GM12878 (cell line): ENCODE data around the gene CLCNKB. TPM values are rescaled to one million over a fixed set of nuclear protein-coding genes. Genes with fewer than 3 reads are reported as not detected.

Source experiments
- ATAC-seq: fragments of 200-7000 bp; cut with Tn5 transposase; 3 replicates; pipeline ENCODE4 v1.9.1; 2020; ENCODE audit warnings: mild to moderate bottlenecking, moderate library complexity
- BruUV-seq: library from RNA; stranded (reverse); fragments of 400-500 nt; replicated peaks from 2 replicates; lab custom pipeline; 2021; lab: Mats Ljungman, UMichigan
- CTCF ChIA-PET: fragments of 300-600 bp; sonication (Branson Sonifier 250); formaldehyde crosslinking; extraction: SDS; loops from one replicate; lab custom pipeline; 2021; ENCODE audit warnings: inconsistent platforms; lab: Yijun Ruan, JAX
- POLR2A ChIA-PET: fragments of 350-600 bp; formaldehyde crosslinking; extraction: SDS; loops from one replicate; lab custom pipeline; 2021; ENCODE audit warnings: inconsistent platforms; lab: Charles Lee
- RAD21 ChIA-PET: fragments of 300-600 bp; sonication (Branson Sonifier 250); formaldehyde crosslinking; loops from one replicate; lab custom pipeline; 2023; ENCODE audit warnings: antibody characterized with exemption; ENCODE audit not compliant: unreplicated experiment; lab: Charles Lee
- SMC1A ChIA-PET: fragments of 300-600 bp; sonication (Branson Sonifier 250); formaldehyde crosslinking; loops from one replicate; lab custom pipeline; 2023; ENCODE audit not compliant: unreplicated experiment, uncharacterized antibody; lab: Charles Lee
- DNase-seq: peaks from one replicate; pipeline ENCODE4 v3.0.0-alpha.2; 2011; ENCODE audit warnings: low read depth, low spot score
- FAIRE-seq: peaks from 3 replicates; lab custom pipeline; 2011; peaks lifted over from hg19 to GRCh38; lab: Jason Lieb, UNC
- H2AFZ ChIP-seq: 2 replicates; pipeline ENCODE4 v1.6.0; 2011; ENCODE audit warnings: low read depth, low read length, control low read depth; ENCODE audit not compliant: control insufficient read depth
- H3K27ac ChIP-seq: 2 replicates; pipeline ENCODE4 v1.5.1; 2011; ENCODE audit warnings: control low read depth; ENCODE audit not compliant: control insufficient read depth, insufficient read depth
- H3K27me3 ChIP-seq, 2 experiments: replicated peaks in 1 of 2; 2 replicates each; pipeline versions ENCODE4 v1.6.0 to v1.6.1; 2011; ENCODE audit warnings: low read length in 1 of 2; ENCODE audit not compliant: control insufficient read depth in 2 of 2, insufficient read depth in 2 of 2
- H3K36me3 ChIP-seq, 2 experiments: 2 replicates each; pipeline ENCODE4 v1.5.1; 2011; ENCODE audit warnings: low read length in 1 of 2; ENCODE audit not compliant: control insufficient read depth in 2 of 2, insufficient read depth in 2 of 2
- H3K4me1 ChIP-seq: 2 replicates; pipeline ENCODE4 v1.6.1; 2011; ENCODE audit warnings: mild to moderate bottlenecking, low read length, moderate library complexity, mixed read lengths; ENCODE audit not compliant: control insufficient read depth, insufficient read depth
- H3K4me2 ChIP-seq: 2 replicates; pipeline ENCODE4 v1.6.0; 2011; ENCODE audit warnings: control low read depth; ENCODE audit not compliant: control insufficient read depth, insufficient read depth
- H3K4me3 ChIP-seq: fragments of 200-600 bp; sonication (generic); 2 replicates; pipeline ENCODE4 v1.5.1; 2016
- H3K79me2 ChIP-seq: 2 replicates; pipeline ENCODE4 v1.6.0; 2011; ENCODE audit warnings: low read length; ENCODE audit not compliant: control insufficient read depth, insufficient read depth
- H3K9ac ChIP-seq: 2 replicates; pipeline ENCODE4 v1.8.0; 2011; ENCODE audit warnings: low read length, control low read depth, mixed read lengths; ENCODE audit not compliant: control insufficient read depth, insufficient read depth
- H3K9me3 ChIP-seq: replicated peaks from 3 replicates; pipeline ENCODE4 v1.5.1; 2011; ENCODE audit warnings: mild to moderate bottlenecking, low read length; ENCODE audit not compliant: control insufficient read depth, insufficient read depth
- H4K20me1 ChIP-seq: 2 replicates; pipeline ENCODE4 v1.6.0; 2011; ENCODE audit not compliant: control insufficient read depth, insufficient read depth
- ATF2 ChIP-seq: IDR thresholded peaks from 2 replicates; pipeline ENCODE4 v1.6.1; 2012; ENCODE audit warnings: low read length, inconsistent platforms
- CEBPZ ChIP-seq: fragments of 150-350 bp; IDR thresholded peaks from 2 replicates; pipeline ENCODE4 v1.6.1; 2016; ENCODE audit warnings: low read depth, low read length
- DPF2 ChIP-seq: fragments of 450-650 bp; IDR thresholded peaks from 2 replicates; pipeline ENCODE4 v1.6.1; 2017; ENCODE audit warnings: mild to moderate bottlenecking
- ESRRA ChIP-seq: IDR thresholded peaks from 2 replicates; pipeline ENCODE4 v1.6.1; 2012; ENCODE audit warnings: mild to moderate bottlenecking, low read length, improper control_type of control experiment
- FOXM1 ChIP-seq: IDR thresholded peaks from 2 replicates; pipeline ENCODE4 v1.6.1; 2012; ENCODE audit warnings: low read depth, mild to moderate bottlenecking, inconsistent platforms, low read length, moderate library complexity
- HCFC1 ChIP-seq: fragments of 150-350 bp; IDR thresholded peaks from 2 replicates; pipeline ENCODE4 v1.6.1; 2014; ENCODE audit warnings: low read length
- PAX5 ChIP-seq: IDR thresholded peaks from 2 replicates; pipeline ENCODE4 v1.6.1; 2011; ENCODE audit warnings: low read depth, low read length, borderline replicate concordance
- PML ChIP-seq: IDR thresholded peaks from 2 replicates; pipeline ENCODE4 v1.6.1; 2012; ENCODE audit warnings: low read length, inconsistent platforms
- SMAD5 ChIP-seq: IDR thresholded peaks from 2 replicates; pipeline ENCODE4 v1.6.1; 2016; ENCODE audit warnings: antibody characterized with exemption, low read depth
- STAT3 ChIP-seq: IDR thresholded peaks from 2 replicates; pipeline ENCODE4 v1.6.1; 2011; ENCODE audit warnings: low read depth, low read length, improper control_type of control experiment
- WGBS: methylation state at CpG from one replicate; pipeline ENCODE4 v1.1.6; 2016; ENCODE audit warnings: low lambda C conversion rate; ENCODE audit not compliant: insufficient replicate concordance, insufficient coverage; ENCODE audit errors: missing lambda C conversion rate; 5-methylcytosine and 5-hydroxymethylcytosine counted together
- in situ Hi-C: fragments of 300-500 bp; cut with MboI; formaldehyde crosslinking; loops from 9 replicates; pipeline ENCODE4 v1.14.3; 2018; ENCODE audit warnings: mixed read lengths
- intact Hi-C: fragments of 100-400 bp; cut with micrococcal nuclease; formaldehyde crosslinking; loops from one replicate; pipeline ENCODE4 v1.14.2; 2022; ENCODE audit not compliant: unreplicated experiment
- polyA plus RNA-seq, 11 experiments: library from polyadenylated mRNA; depleted of rRNA in 4 of 11; unstranded in 6 of 11; stranded (reverse) in 5 of 11; fragments of >200 nt; fragmentation: Nextera tagmentation in 4 of 11; fragmentation: Illumina TruSeq in 1 of 11; extraction: Ambion mirVana in 4 of 11; extraction: Trizol in 1 of 11; gene quantifications; 1 replicate in 1 of 11; 2 replicates in 10 of 11; pipeline versions ENCODE4 v1.2.1 to v1.2.3, GENCODE V29; 2011 to 2016; ENCODE audit warnings: inconsistent platforms in 2 of 11, missing spikeins in 2 of 11, low read depth in 1 of 11
- total RNA-seq, 4 experiments: library from RNA; depleted of rRNA in 3 of 4; stranded (reverse); fragments of >200 nt in 3 of 4; fragmentation: Illumina TruSeq in 1 of 4; extraction: Trizol in 1 of 4; gene quantifications; 2 replicates each; pipeline versions ENCODE4 v1.2.1 to v1.2.3, GENCODE V29; 2013 to 2021

Gene CLCNKB
- total and polyA plus RNA-seq, 10 of the 15 experiments (the other 5 are each of a cell fraction or from before 2014, with no cell fraction given): 0.05 TPM; not detected in 9

DNA sequence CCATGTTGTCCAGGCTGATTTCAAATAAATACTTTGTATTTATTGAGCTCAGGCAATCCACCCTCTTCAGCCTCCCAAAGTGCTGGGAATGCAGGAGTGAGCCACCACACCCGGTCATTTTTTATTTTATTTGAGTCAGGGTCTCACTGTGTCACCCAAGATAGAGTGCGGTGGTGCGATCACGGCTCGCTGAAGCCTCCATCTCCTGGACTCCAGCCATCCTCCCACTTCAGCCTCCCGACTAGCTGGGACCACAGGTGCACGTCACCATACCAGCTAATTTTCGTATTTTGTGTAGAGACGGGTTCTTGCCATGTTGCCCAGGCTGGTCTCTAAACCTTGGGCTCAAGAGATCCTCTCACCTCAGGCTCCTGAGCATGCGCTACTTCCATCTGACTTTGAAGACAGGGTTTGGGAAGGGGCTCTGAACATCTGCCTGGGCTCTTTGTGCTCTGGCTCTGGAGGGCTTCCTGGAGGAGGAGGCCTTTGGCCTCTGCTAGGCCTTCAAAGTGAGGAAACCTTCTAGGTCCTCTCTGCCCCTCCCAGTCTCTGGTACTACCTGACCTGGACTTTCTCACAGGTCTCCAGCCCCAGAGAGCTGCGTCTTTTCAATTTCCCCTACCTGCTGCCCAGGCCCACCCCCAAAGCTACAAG lies 31.5 kb upstream of the CLCNKB start:
- Histone ChIP-seq H3K9me3 (no peaks in the 10 kb centered on the region), H3K4me2 (peak overlapping the region; percentile 90), H3K9ac (peak overlapping the region; percentile 50; the same call in 1 of the 2 replicates), H3K27me3 (no peaks in the 10 kb centered on the region), H4K20me1 (no peaks in the 10 kb centered on the region), H3K79me2 (no peaks in the 10 kb centered on the region), H3K4me3 (peak overlapping the region; percentile 63; the same call in 1 of the 2 replicates), H3K4me1 (peaks cover 33% of the 10 kb centered on the region), H3K36me3 (no peaks in the 10 kb centered on the region), H3K27ac (no peak overlapping the region; the same call in 1 of the 2 replicates), H2AFZ (peak overlapping the region; percentile 73; the same call in 1 of the 2 replicates)
- no TSS peak for BruUV-seq
- ChIA-PET RAD21 (interaction anchor here (0.8 kb wide), 1 partner anchor 217 kb away, joined by 3 read pairs; no protein-coding TSS in a partner anchor), CTCF (interaction anchor here (0.6 to 7.5 kb wide), 7 partner anchors 20 to 220 kb away, joined by 3 to 81 read pairs (median 4); no protein-coding TSS in a partner anchor), SMC1A (interaction anchor here (0.8 to 4.3 kb wide), 7 partner anchors 21 to 218 kb away, joined by 3 to 17 read pairs (median 3); no protein-coding TSS in a partner anchor), POLR2A (interaction anchor here (1.0 to 1.6 kb wide), 2 partner anchors 37 to 46 kb away, joined by 3 to 4 read pairs; no protein-coding TSS in a partner anchor)
- FAIRE-seq: no peak
- 78% methylated on average over 11 of the region's 11 CpGs for WGBS
- intact Hi-C loops: no loop called here
- no peak for DNase-seq
- TF ChIP-seq SMAD5 (no peak), FOXM1 (no peak), HCFC1 (no peak)
- ATAC-seq: no peak
- in situ Hi-C loops: no loop called here

DNA sequence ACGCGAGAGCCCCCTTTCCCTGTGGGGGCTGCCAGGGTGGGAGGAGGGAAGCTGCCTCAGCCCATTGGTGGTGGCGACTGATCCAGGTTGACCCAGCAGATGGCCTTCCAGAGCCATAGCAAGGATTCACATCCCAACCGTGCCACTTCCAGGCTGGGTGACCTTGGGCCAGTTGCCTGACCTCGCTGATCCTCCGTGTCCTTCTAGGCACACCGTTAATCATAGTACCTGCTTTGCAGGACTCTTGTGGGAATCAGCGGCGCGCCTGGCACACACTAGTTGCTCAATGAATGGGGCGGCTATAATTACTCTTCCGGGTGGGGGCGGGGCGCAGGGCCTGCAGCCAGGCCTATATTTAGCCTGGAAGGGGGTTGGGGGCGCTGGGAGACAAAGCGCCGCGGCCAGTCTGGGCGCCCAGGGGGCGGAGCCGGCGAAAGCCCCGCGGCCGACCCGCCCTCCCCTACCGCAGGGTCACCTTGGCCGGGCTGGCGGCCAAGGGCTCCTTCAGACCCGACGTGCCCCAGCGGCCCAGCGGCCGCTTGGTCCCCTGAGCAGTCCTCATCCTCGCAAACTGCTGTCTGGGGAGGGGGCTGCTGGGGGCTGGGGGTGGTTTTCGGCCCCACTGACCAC lies 30.9 kb upstream of the CLCNKB start:
- peaks cover 33% of the 10 kb centered on the region for H3K4me1 ChIP-seq
- peak overlapping the region; percentile 27; the same call in 1 of the 2 replicates for H3K27ac ChIP-seq
- H3K4me2 ChIP-seq: peak overlapping the region; percentile 90
- no TSS peak for BruUV-seq
- no peaks in the 10 kb centered on the region for H3K36me3 ChIP-seq
- H3K27me3 ChIP-seq: no peaks in the 10 kb centered on the region
- RAD21 ChIA-PET: interaction anchor here (0.8 to 1.4 kb wide), 3 partner anchors 25 to 218 kb away, joined by 3 to 5 read pairs (median 3); partner anchors contain the start of gene ZBTB17
- in situ Hi-C loops: no loop called here
- CTCF ChIA-PET: interaction anchor here (0.6 to 7.5 kb wide), 5 partner anchors 9 to 221 kb away, joined by 3 to 81 read pairs (median 3); partner anchors contain the start of gene CLCNKA
- H3K4me3 ChIP-seq: peak overlapping the region; percentile 63; the same call in 1 of the 2 replicates
- intact Hi-C loops: no loop called here
- SMC1A ChIA-PET: interaction anchor here (0.8 to 4.3 kb wide), 6 partner anchors 21 to 218 kb away, joined by 3 to 17 read pairs (median 4); no protein-coding TSS in a partner anchor
- H3K9me3 ChIP-seq: no peaks in the 10 kb centered on the region
- peak; percentile 19 for DNase-seq
- POLR2A ChIA-PET: interaction anchor here (0.8 to 1.6 kb wide), 3 partner anchors 19 to 47 kb away, joined by 3 to 4 read pairs (median 3); no protein-coding TSS in a partner anchor
- no peak for FAIRE-seq
- H3K9ac ChIP-seq: peak overlapping the region; percentile 50
- peak overlapping the region; percentile 73 for H2AFZ ChIP-seq
- WGBS: 6% methylated on average over 18 of the region's 36 CpGs
- no peaks in the 10 kb centered on the region for H4K20me1 ChIP-seq
- peak; percentile 73 for ATAC-seq
- H3K79me2 ChIP-seq: no peaks in the 10 kb centered on the region
- TF ChIP-seq PAX5 (no peak), STAT3 (no peak), ESRRA (0 out of 2 replicates have a peak, but pooled peaks have one; percentile 53), CEBPZ (no peak), ATF2 (no peak), PML (no peak), DPF2 (peak; percentile 14)
